ENCODE data around the gene FOXS1. TPM values are rescaled to one million over a fixed set of nuclear protein-coding genes. Genes with fewer than 3 reads are reported as not detected.

The FOXS1 gene
- total RNA-seq, 1 donor from 2014 or later: 26.0 TPM

GRCh38 chr20:31823360-31824124 lies 21.9 kb downstream of the FOXS1 start:
- H2AFZ ChIP-seq (ENCODE audit: low read depth, low read length): peak overlapping the region; percentile 62
- H4K20me1 ChIP-seq (ENCODE audit: insufficient read depth, low read length): no peaks in the 10 kb centered on the region
- DNase-seq (ENCODE audit: low read depth): no peak
- H3K9me3 ChIP-seq (ENCODE audit: insufficient read depth, low read depth, low read length): no peaks in the 10 kb centered on the region
- no peaks in the 10 kb centered on the region for H3K9me3 Mint-ChIP-seq (ENCODE audit: unreplicated experiment)
- peaks cover 26% of the 10 kb centered on the region for H3K27me3 Mint-ChIP-seq (ENCODE audit: low read depth, unreplicated experiment)
- H3K4me2 ChIP-seq (ENCODE audit: low read length): peak overlapping the region; percentile 72
- peaks cover under 1% of the 10 kb centered on the region for H3K36me3 Mint-ChIP-seq (ENCODE audit: low read depth, unreplicated experiment)
- FAIRE-seq: no peak
- no peak overlapping the region for H3K27ac ChIP-seq (ENCODE audit: low read depth, low read length)
- H3K27me3 ChIP-seq (ENCODE audit: insufficient read depth, low read length): peaks cover 2% of the 10 kb centered on the region
- H3K4me1 Mint-ChIP-seq (ENCODE audit: low read depth, unreplicated experiment): peaks cover 10% of the 10 kb centered on the region
- H3K4me3 Mint-ChIP-seq (ENCODE audit: unreplicated experiment): no peak overlapping the region
- H3K79me2 ChIP-seq (ENCODE audit: insufficient read depth, low read length): no peaks in the 10 kb centered on the region
- H3K36me3 ChIP-seq (ENCODE audit: insufficient read depth, low read length): no peaks in the 10 kb centered on the region
- TF ChIP-seq CTCF (IDR thresholded peaks at IDR 0.05; ENCODE audit: insufficient read depth, low read depth, low read length) (no peak), EZH2 (IDR thresholded peaks at IDR 0.05; ENCODE audit: insufficient read depth, low read length) (no peak)
- H3K9ac ChIP-seq (ENCODE audit: low read length): peak overlapping the region; percentile 43
- H3K27ac Mint-ChIP-seq (ENCODE audit: unreplicated experiment): peak overlapping the region; percentile 67
- peaks cover 26% of the 10 kb centered on the region for H3K4me1 ChIP-seq (ENCODE audit: insufficient read depth, low read length)
- no peak overlapping the region for H3K4me3 ChIP-seq (ENCODE audit: insufficient read depth, low read depth, low read length)

GRCh38 chr20:31822421-31823330 lies 22.7 kb downstream of the FOXS1 start:
- peak overlapping the region; percentile 62 for H2AFZ ChIP-seq (ENCODE audit: low read depth, low read length)
- no peaks in the 10 kb centered on the region for H3K9me3 Mint-ChIP-seq (ENCODE audit: unreplicated experiment)
- H3K4me2 ChIP-seq (ENCODE audit: low read length): peak overlapping the region; percentile 72
- TF ChIP-seq CTCF (IDR thresholded peaks at IDR 0.05; ENCODE audit: insufficient read depth, low read depth, low read length): peak; percentile 78
- TF ChIP-seq EZH2 (IDR thresholded peaks at IDR 0.05; ENCODE audit: insufficient read depth, low read length): peak; percentile 39
- peaks cover 26% of the 10 kb centered on the region for H3K4me1 ChIP-seq (ENCODE audit: insufficient read depth, low read length)
- H3K79me2 ChIP-seq (ENCODE audit: insufficient read depth, low read length): no peaks in the 10 kb centered on the region
- no peaks in the 10 kb centered on the region for H4K20me1 ChIP-seq (ENCODE audit: insufficient read depth, low read length)
- H3K4me3 ChIP-seq (ENCODE audit: insufficient read depth, low read depth, low read length): no peak overlapping the region
- H3K36me3 Mint-ChIP-seq (ENCODE audit: low read depth, unreplicated experiment): no peaks in the 10 kb centered on the region
- H3K4me3 Mint-ChIP-seq (ENCODE audit: unreplicated experiment): no peak overlapping the region
- peaks cover 2% of the 10 kb centered on the region for H3K27me3 ChIP-seq (ENCODE audit: insufficient read depth, low read length)
- no peak overlapping the region for H3K27ac Mint-ChIP-seq (ENCODE audit: unreplicated experiment)
- DNase-seq (ENCODE audit: low read depth) (peak; percentile 49), FAIRE-seq (no peak)
- peak overlapping the region; percentile 43 for H3K9ac ChIP-seq (ENCODE audit: low read length)
- peaks cover 26% of the 10 kb centered on the region for H3K27me3 Mint-ChIP-seq (ENCODE audit: low read depth, unreplicated experiment)
- no peaks in the 10 kb centered on the region for H3K36me3 ChIP-seq (ENCODE audit: insufficient read depth, low read length)
- H3K27ac ChIP-seq (ENCODE audit: low read depth, low read length): no peak overlapping the region
- no peaks in the 10 kb centered on the region for H3K9me3 ChIP-seq (ENCODE audit: insufficient read depth, low read depth, low read length)
- H3K4me1 Mint-ChIP-seq (ENCODE audit: low read depth, unreplicated experiment): peaks cover 10% of the 10 kb centered on the region
